GM18517 (cell line): Measurements from ENCODE around the gene KL.
A peak's percentile ranks its signal among the peaks of the same experiment; 100 is the strongest.

ENCODE experiments used
- ATAC-seq: cut with Tn5 transposase; IDR thresholded peaks from one replicate; pipeline ENCODE4 v1.9.1; 2021; ENCODE audit warnings: mild to moderate bottlenecking, moderate library complexity; ENCODE audit not compliant: unreplicated experiment

Gene KL

GRCh38 chr13:33003458-33004019, 12.7 kb upstream of the KL start:
- ATAC-seq = no peak

GRCh38 chr13:33004511-33004910, 11.7 kb upstream of the KL start:
- ATAC-seq = no peak

GRCh38 chr13:33006134-33006533, 10.1 kb upstream of the KL start:
- no peak for ATAC-seq

- ATAC-seq = no peak
Observed at GRCh38 chr13:33006638-33007037, 9.6 kb upstream of the KL start.

- ATAC-seq = no peak
Observed at GRCh38 chr13:33007237-33007636, 9.0 kb upstream of the KL start.

GRCh38 chr13:33007950-33008349, 8.3 kb upstream of the KL start:
- ATAC-seq = no peak

- ATAC-seq = no peak
Observed at GRCh38 chr13:33008946-33009722, 7.1 kb upstream of the KL start.

GRCh38 chr13:33011828-33012470, 4.3 kb upstream of the KL start:
- ATAC-seq = no peak

- no peak for ATAC-seq
Observed at GRCh38 chr13:33014291-33014690, 1.9 kb upstream of the KL start.

GRCh38 chr13:33015241-33015668, 968 bp upstream of the KL start:
- no peak for ATAC-seq

GRCh38 chr13:33015791-33016323, 366 bp upstream of the KL start:
- peak; percentile 15 for ATAC-seq

GRCh38 chr13:33017323-33017929, 1.2 kb downstream of the KL start:
- ATAC-seq = peak; percentile 89

- no peak for ATAC-seq
Observed at GRCh38 chr13:33018886-33019285, 2.7 kb downstream of the KL start.

GRCh38 chr13:33022986-33023385, 6.8 kb downstream of the KL start:
- no peak for ATAC-seq

- ATAC-seq = no peak
Observed at GRCh38 chr13:33025220-33025744, 9.1 kb downstream of the KL start.

- no peak for ATAC-seq
Observed at GRCh38 chr13:33026489-33027152, 10.4 kb downstream of the KL start.

GRCh38 chr13:33028620-33029019, 12.4 kb downstream of the KL start:
- no peak for ATAC-seq

GRCh38 chr13:33031277-33031676, 15.1 kb downstream of the KL start:
- no peak for ATAC-seq

GRCh38 chr13:33032037-33032625, 15.9 kb downstream of the KL start:
- no peak for ATAC-seq

GRCh38 chr13:33033051-33033812, 17.0 kb downstream of the KL start:
- peak; percentile 69 for ATAC-seq
